NCI-H69 (cell line): Measurements from ENCODE around the gene MED12L.

Source experiments
- DNase-seq: peaks from one replicate; lab custom pipeline; 2025; lab: John Stamatoyannopoulos, UW

Gene MED12L

GRCh38 chr3:151289445-151289844 is 204.0 kb downstream of the MED12L start:
- no peak for DNase-seq

- peak; percentile 4 for DNase-seq
Measured at GRCh38 chr3:151290673-151291072, 205.2 kb downstream of the MED12L start.

- no peak for DNase-seq
Measured at GRCh38 chr3:151293127-151293526, 207.7 kb downstream of the MED12L start.

- no peak for DNase-seq
Measured at GRCh38 chr3:151296226-151296625, 210.8 kb downstream of the MED12L start.

- no peak for DNase-seq
Measured at GRCh38 chr3:151297429-151297828, 212.0 kb downstream of the MED12L start.

GRCh38 chr3:151299006-151299405 is 213.5 kb downstream of the MED12L start:
- peak; percentile 72 for DNase-seq

- DNase-seq, result no peak
Measured at GRCh38 chr3:151300539-151300938, 215.1 kb downstream of the MED12L start.

- DNase-seq, result no peak
Measured at GRCh38 chr3:151301787-151302186, 216.3 kb downstream of the MED12L start.

- no peak for DNase-seq
Measured at GRCh38 chr3:151303751-151304150, 218.3 kb downstream of the MED12L start.

GRCh38 chr3:151305060-151305774 is 219.8 kb downstream of the MED12L start:
- peak; percentile 1 for DNase-seq

GRCh38 chr3:151305775-151306151 is 220.3 kb downstream of the MED12L start:
- DNase-seq, result no peak

- DNase-seq, result no peak
Measured at GRCh38 chr3:151306168-151306810, 220.8 kb downstream of the MED12L start.

GRCh38 chr3:151307131-151307530 is 221.7 kb downstream of the MED12L start:
- no peak for DNase-seq

GRCh38 chr3:151307583-151308488 is 222.4 kb downstream of the MED12L start:
- no peak for DNase-seq

- no peak for DNase-seq
Measured at GRCh38 chr3:151309566-151309965, 224.1 kb downstream of the MED12L start.

GRCh38 chr3:151312972-151313371 is 227.5 kb downstream of the MED12L start:
- peak; percentile 6 for DNase-seq

- DNase-seq, result no peak
Measured at GRCh38 chr3:151314137-151314536, 228.7 kb downstream of the MED12L start.

GRCh38 chr3:151314593-151314992 is 229.1 kb downstream of the MED12L start:
- no peak for DNase-seq

- no peak for DNase-seq
Measured at GRCh38 chr3:151315136-151315535, 229.7 kb downstream of the MED12L start.

GRCh38 chr3:151315846-151316245 is 230.4 kb downstream of the MED12L start:
- no peak for DNase-seq

GRCh38 chr3:151316267-151316991 is 231.0 kb downstream of the MED12L start, which contains the start of gene GPR87:
Gene GPR87 (minus strand): TSS chr3:151316820. CDS start chr3:151300100, 16,720 bp downstream.
- DNase-seq, result peak; percentile 7

- no peak for DNase-seq
Measured at GRCh38 chr3:151318313-151318712, 232.8 kb downstream of the MED12L start.
